ENCODE data around the gene SERINC4. TPM values are rescaled to one million over a fixed set of nuclear protein-coding genes. Genes with fewer than 3 reads are reported as not detected.

Gene SERINC4
- total and polyA plus RNA-seq, 9 of the 15 experiments (the other 6 are each of a cell fraction or from before 2014, with no cell fraction given) = 0.14 to 0.86 (median 0.18) TPM; not detected in 2

GRCh38 chr15:43824302-43825246 lies 24.6 kb upstream of the SERINC4 start, which contains the start of gene MFAP1:
Gene MFAP1, minus strand, starts transcription at chr15:43824690. Its CDS starts 121 bp downstream, at chr15:43824569.
- in situ Hi-C loops (cut with MboI) (no loop called here), intact Hi-C loops (cut with micrococcal nuclease) (no loop called here)
- H3K27ac ChIP-seq (ENCODE audit: extremely low read depth, low read depth, low read length) = peak within 1 kb of the TSS; percentile 88
- DNase-seq (ENCODE audit: extremely low read depth in 1 of 4, low spot score in 3 of 4) = peak; percentile 92 to 99 (median 94)
- peak within 1 kb of the TSS; percentile 92 for H3K4me2 ChIP-seq (ENCODE audit: insufficient read depth, low read length)
- WGBS (ENCODE audit: insufficient coverage, low coverage, missing lambda C conversion rate) = 2% methylated on average over 45 of the region's 46 CpGs
- H3K36me3 ChIP-seq (ENCODE audit: control insufficient read depth, insufficient read depth, low read length) = peaks cover 26% of the 10 kb centered on the region; the same call in 2 of the 3 replicates
- peak within 1 kb of the TSS; percentile 81 for H2AFZ ChIP-seq (ENCODE audit: low read depth, low read length)
- H3K9me1 ChIP-seq (ENCODE audit: control insufficient read depth, insufficient read depth, low read length) = no peaks in the 10 kb centered on the region
- peak; percentile 79 for ATAC-seq
- H3K9me3 ChIP-seq (replicated peaks; ENCODE audit: control insufficient read depth, insufficient read depth, low read depth, low read length) = no peaks in the 10 kb centered on the region
- H4K20me1 ChIP-seq (replicated peaks; ENCODE audit: control insufficient read depth, insufficient read depth, low read length) = no peaks in the 10 kb centered on the region
- H3K4me1 ChIP-seq (replicated peaks in 1 of 2; ENCODE audit: control insufficient read depth in 2 of 2, insufficient read depth in 2 of 2, low read length in 2 of 2) = peaks cover 17 to 27% of the 10 kb centered on the region in 2 experiments; a peak in 4 of 5 replicates
- POLR2A ChIA-PET = interaction anchor here (0.7 to 3.0 kb wide), 14 partner anchors 8 to 78 kb away, joined by 3 to 28 read pairs (median 4); partner anchors contain the start of genes HYPK, PDIA3, SERF2 and SERINC4
- H3K27me3 ChIP-seq (ENCODE audit: control insufficient read depth in 2 of 2, insufficient read depth in 2 of 2, low read length in 2 of 2) = no peaks in the 10 kb centered on the region
- peak; percentile 100 for FAIRE-seq
- H3K9ac ChIP-seq (ENCODE audit: insufficient read depth in 1 of 2, low read depth in 2 of 2, low read length in 2 of 2) = peak within 1 kb of the TSS; percentile 84 to 93
- TSS peak; percentile 87 for BruUV-seq (replicated peaks)
- CTCF ChIA-PET (ENCODE audit: low intra/inter-chr PET ratio) = no interaction called here
- peaks cover 84% of the 10 kb centered on the region for H3K79me2 ChIP-seq (ENCODE audit: control insufficient read depth, insufficient read depth, low read length)
- peak within 1 kb of the TSS; percentile 58 for H3K4me3 ChIP-seq
- TF ChIP-seq TAF1 (IDR thresholded peaks at IDR 0.05; ENCODE audit: control insufficient read depth, extremely low read depth, insufficient read depth, low read length, severe bottlenecking) = peak; percentile 94
- 0 out of 2 replicates have a peak, but pooled peaks have one; percentile 35 for TF ChIP-seq FOXJ2 (tag; IDR thresholded peaks at IDR 0.05)
- 0 out of 2 replicates have a peak, but pooled peaks have one; percentile 70 for TF ChIP-seq HLTF (IDR thresholded peaks at IDR 0.05)
- 0 out of 2 replicates have a peak, but pooled peaks have one; percentile 30 for TF ChIP-seq ZBTB34 (CRISPR knock-in tag; IDR thresholded peaks at IDR 0.05)
- TF ChIP-seq POLR3G (IDR thresholded peaks at IDR 0.05; ENCODE audit: extremely low read depth, insufficient read length, insufficient replicate concordance) = no peak
- TF ChIP-seq TRIM25 (IDR thresholded peaks at IDR 0.05; ENCODE audit: borderline replicate concordance) = no peak
- peak; percentile 77; the same call in 1 of the 2 replicates for TF ChIP-seq TRIM28 (IDR thresholded peaks at IDR 0.05)
- peak; percentile 39; the same call in 1 of the 2 replicates for TF ChIP-seq THRAP3 (IDR thresholded peaks at IDR 0.05; ENCODE audit: borderline replicate concordance)
- no peak for TF ChIP-seq FOXA1 (IDR thresholded peaks at IDR 0.05; ENCODE audit: borderline replicate concordance)
- peak; percentile 87 for TF ChIP-seq HDAC2 (IDR thresholded peaks at IDR 0.05)
- peak; percentile 74 for TF ChIP-seq MYBL2 (IDR thresholded peaks at IDR 0.05; ENCODE audit: low read depth)
- no peak for TF ChIP-seq MYBL2 (CRISPR knock-in tag; IDR thresholded peaks at IDR 0.05; ENCODE audit: borderline replicate concordance)
- TF ChIP-seq C11orf30 (IDR thresholded peaks at IDR 0.05; ENCODE audit: low read depth) = peak; percentile 81
- no peak for TF ChIP-seq ATF1 (CRISPR knock-in tag; IDR thresholded peaks at IDR 0.05)
- TF ChIP-seq ATF1 (tag; IDR thresholded peaks at IDR 0.05) = peak; percentile 96
- TF ChIP-seq CBX1 (IDR thresholded peaks at IDR 0.05; ENCODE audit: low read depth) = no peak
- TF ChIP-seq CEBPB (tag; IDR thresholded peaks at IDR 0.05) = peak; percentile 47; the same call in 1 of the 2 replicates
- TF ChIP-seq TARDBP (IDR thresholded peaks at IDR 0.05) = peak; percentile 24; the same call in 1 of the 2 replicates
- no peak for TF ChIP-seq CREBBP (IDR thresholded peaks at IDR 0.05; ENCODE audit: low read depth, low read length)
- peak; percentile 22; the same call in 1 of the 2 replicates for TF ChIP-seq GTF2F1 (IDR thresholded peaks at IDR 0.05; ENCODE audit: low read depth, low read length)
- 0 out of 2 replicates have a peak, but pooled peaks have one; percentile 57 for TF ChIP-seq SMARCE1 (IDR thresholded peaks at IDR 0.05)
